ENCODE data around the gene MCL1.

MCL1 gene

DNA sequence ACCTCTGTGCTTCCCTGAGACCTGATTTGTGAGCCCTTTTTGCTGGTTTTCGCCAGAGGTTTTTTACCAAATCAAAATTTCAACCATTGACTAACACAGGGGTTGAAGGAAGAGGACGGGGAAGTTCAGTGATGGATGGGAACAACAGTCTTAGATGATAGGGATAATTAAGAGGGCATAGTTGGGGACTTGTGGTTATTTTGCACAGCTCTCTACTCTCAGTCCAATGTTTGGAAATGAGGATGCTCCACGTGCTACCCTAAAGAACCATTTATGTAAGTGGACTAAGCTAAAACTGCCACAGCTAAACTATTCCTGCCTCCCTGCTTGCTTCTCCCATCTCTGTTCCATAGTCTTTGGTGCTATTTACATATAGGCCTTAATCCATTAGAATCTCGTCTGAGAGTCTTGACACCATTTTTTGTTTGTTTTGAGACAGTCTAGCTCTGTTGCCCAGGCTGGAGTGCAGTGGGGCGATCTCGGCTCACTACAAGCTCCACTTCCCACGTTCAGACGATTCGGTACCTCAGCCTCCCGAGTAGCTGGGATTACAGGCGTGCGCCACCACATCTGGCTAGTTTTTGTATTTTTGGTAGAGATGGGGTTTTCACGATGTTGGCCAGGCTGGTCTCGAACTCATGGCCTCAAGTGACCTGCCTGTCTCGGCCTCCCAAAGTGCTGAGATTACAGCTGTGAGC, 684 bp upstream of the MCL1 start:
- no peak for DNase-seq (ENCODE audit: low read depth)
- TF ChIP-seq, protein P1, sequence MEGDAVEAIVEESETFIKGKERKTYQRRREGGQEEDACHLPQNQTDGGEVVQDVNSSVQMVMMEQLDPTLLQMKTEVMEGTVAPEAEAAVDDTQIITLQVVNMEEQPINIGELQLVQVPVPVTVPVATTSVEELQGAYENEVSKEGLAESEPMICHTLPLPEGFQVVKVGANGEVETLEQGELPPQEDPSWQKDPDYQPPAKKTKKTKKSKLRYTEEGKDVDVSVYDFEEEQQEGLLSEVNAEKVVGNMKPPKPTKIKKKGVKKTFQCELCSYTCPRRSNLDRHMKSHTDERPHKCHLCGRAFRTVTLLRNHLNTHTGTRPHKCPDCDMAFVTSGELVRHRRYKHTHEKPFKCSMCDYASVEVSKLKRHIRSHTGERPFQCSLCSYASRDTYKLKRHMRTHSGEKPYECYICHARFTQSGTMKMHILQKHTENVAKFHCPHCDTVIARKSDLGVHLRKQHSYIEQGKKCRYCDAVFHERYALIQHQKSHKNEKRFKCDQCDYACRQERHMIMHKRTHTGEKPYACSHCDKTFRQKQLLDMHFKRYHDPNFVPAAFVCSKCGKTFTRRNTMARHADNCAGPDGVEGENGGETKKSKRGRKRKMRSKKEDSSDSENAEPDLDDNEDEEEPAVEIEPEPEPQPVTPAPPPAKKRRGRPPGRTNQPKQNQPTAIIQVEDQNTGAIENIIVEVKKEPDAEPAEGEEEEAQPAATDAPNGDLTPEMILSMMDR (IDR thresholded peaks at IDR 0.05; ENCODE audit: control insufficient read depth, insufficient read depth, low read depth, low read length, missing control alignments): no peak
- peak overlapping the region; percentile 25 for H3K4me3 ChIP-seq (ENCODE audit: control insufficient read depth, low read depth, low read length)

DNA sequence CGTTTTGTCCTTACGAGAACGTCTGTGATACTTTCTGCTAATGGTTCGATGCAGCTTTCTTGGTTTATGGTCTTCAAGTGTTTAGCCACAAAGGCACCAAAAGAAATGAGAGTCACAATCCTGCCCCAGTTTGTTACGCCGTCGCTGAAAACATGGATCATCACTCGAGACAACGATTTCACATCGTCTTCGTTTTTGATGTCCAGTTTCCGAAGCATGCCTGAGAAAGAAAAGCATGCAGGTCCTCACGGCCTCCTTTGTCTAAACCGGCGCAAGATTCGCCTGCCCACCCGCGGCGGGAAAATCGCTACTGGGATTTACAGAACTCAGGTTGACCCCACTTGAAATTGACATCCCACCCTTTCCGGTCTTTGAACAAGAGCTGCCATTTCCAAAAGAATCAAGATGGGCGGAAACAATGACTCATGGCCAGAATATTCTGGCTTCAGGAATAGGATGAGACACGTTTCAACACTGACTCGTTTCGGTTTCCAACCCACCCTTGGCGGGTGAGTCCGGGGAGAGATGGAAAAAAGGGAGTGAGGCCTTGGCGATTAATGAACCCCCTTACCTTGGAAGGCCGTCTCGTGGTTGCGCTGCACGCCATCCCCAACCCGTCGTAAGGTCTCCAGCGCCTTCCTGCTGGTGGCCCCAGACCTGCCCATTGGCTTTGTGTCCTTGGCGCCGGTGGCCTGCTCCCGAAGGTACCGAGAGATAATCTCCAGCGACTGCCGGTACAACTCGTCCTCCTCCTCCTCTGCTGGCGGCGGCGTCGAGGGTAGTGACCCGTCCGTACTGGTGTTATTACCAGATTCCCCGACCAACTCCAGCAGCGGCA, 919 bp downstream of the MCL1 start:
- peak overlapping the region; percentile 92 for H3K4me3 ChIP-seq (ENCODE audit: control insufficient read depth, low read depth, low read length)
- DNase-seq (ENCODE audit: low read depth): peak; percentile 78
- TF ChIP-seq, protein P1 (IDR thresholded peaks at IDR 0.05; ENCODE audit: control insufficient read depth, insufficient read depth, low read depth, low read length, missing control alignments): no peak

DNA sequence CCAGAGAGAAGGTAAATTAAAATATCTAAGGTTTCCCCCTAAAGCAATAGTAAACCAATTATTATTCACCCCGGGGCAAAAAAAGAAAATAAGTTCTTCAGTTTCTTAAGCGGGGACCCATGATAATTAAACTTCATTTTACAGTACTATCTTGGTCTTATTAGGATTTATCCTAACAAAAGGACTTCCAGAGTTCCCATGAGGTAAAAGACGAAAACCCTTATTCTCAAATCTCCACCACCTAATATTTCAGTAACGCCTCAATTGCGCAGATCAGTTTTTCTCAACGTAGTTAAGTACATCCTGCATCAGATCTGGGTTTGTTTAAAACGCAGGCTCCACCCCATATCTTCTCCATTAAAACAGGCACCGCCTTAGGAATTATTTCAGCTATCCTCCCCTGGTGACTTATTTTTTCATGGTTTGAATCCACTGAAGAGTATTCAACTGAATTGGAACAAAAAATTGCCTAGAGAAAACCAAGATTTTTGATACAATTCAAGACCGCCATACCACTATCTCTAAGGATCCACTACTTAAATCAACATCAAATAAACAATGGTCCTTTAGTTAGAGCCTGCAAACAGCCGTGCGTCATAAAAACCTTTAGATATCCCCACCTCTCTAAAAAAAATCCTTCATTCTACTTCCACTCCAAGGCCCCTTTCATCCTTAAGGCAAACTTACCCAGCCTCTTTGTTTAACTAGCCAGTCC, 1.7 kb downstream of the MCL1 start:
- TF ChIP-seq, protein P1 (IDR thresholded peaks at IDR 0.05; ENCODE audit: control insufficient read depth, insufficient read depth, low read depth, low read length, missing control alignments): no peak
- peak overlapping the region; percentile 92 for H3K4me3 ChIP-seq (ENCODE audit: control insufficient read depth, low read depth, low read length)
- DNase-seq (ENCODE audit: low read depth): no peak

DNA sequence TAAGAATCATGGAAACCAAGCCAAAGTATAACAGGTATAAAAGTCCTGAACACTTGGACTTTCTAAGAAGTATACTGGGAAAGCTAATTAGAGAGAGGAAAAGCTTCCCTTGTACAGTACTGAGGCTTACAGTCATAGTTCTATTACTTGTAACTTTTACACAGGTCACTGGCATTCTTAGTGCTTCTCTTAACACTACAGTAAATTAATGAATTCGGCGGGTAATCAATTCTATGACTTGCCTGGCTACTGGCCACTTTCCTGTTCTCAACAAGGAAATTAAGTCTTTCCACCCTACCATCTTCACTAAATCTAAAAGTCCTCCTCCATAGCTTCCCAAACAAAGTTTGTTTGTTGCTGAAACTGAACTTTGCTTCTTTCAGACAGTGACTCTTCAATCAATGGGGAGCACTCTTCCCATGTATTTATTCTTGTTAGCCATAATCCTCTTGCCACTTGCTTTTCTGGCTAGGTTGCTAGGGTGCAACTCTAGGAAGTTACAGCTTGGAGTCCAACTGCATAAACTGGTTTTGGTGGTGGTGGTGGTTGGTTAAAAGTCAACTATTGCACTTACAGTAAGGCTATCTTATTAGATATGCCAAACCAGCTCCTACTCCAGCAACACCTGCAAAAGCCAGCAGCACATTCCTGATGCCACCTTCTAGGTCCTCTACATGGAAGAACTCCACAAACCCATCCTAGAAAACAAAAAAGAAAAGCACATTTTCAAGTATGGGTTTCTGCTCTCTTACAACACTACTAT, 2.4 kb downstream of the MCL1 start:
- TF ChIP-seq, protein P1 (IDR thresholded peaks at IDR 0.05; ENCODE audit: control insufficient read depth, insufficient read depth, low read depth, low read length, missing control alignments): no peak
- DNase-seq (ENCODE audit: low read depth): no peak
- H3K4me3 ChIP-seq (ENCODE audit: control insufficient read depth, low read depth, low read length): peak overlapping the region; percentile 92

DNA sequence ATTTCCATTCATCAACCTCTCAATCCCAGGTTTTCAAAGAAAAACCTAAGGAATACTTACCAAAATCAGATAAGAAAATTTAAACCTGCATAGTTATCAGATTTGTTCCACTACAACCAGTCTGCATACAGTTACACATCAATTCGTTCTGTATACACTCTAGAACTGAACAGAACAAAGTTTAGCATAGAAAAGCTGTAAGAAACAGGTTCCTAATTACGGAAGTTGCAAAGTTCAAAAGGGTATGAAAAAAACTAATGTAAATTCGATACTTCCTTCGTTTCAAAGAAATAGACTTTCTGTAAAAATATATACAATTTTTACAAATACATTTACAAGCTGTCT, 3.1 kb downstream of the MCL1 start:
- TF ChIP-seq, protein P1 (IDR thresholded peaks at IDR 0.05; ENCODE audit: control insufficient read depth, insufficient read depth, low read depth, low read length, missing control alignments): no peak
- H3K4me3 ChIP-seq (ENCODE audit: control insufficient read depth, low read depth, low read length): peak overlapping the region; percentile 92
- no peak for DNase-seq (ENCODE audit: low read depth)

Data from AG09309 (cell line).